Activated CD8-positive, alpha-beta memory T cell treated with anti-CD3 and anti-CD28 coated beads for 4 hours (primary cell): ENCODE results near the gene INPP4B.
"Not testable (repeated sequence)": the region's sequence is repeated elsewhere in the genome, so short reads cannot be mapped to it uniquely, and the experiment has no call there.

Source experiments
- DNase-seq, 2 donors: peaks; one replicate each; pipeline ENCODE4 v3.0.0-alpha.2; 2020; ENCODE audit warnings: low read depth in 2 of 2

Gene INPP4B

GRCh38 chr4:142826503-142827241 lies 19.4 kb downstream of the INPP4B start:
- no peak for DNase-seq

GRCh38 chr4:142824368-142824767 lies 21.7 kb downstream of the INPP4B start:
- DNase-seq, result no peak

GRCh38 chr4:142823796-142824195 lies 22.3 kb downstream of the INPP4B start:
- no peak for DNase-seq

- no peak for DNase-seq
Measured at GRCh38 chr4:142818476-142818875, 27.6 kb downstream of the INPP4B start.

GRCh38 chr4:142818031-142818430 lies 28.1 kb downstream of the INPP4B start:
- no peak for DNase-seq

GRCh38 chr4:142817442-142817841 lies 28.7 kb downstream of the INPP4B start:
- no peak for DNase-seq

- no peak for DNase-seq
Measured at GRCh38 chr4:142815834-142816233, 30.3 kb downstream of the INPP4B start.

GRCh38 chr4:142813388-142813787 lies 32.7 kb downstream of the INPP4B start:
- DNase-seq, result no peak

- DNase-seq, result no peak
Measured at GRCh38 chr4:142812091-142812490, 34.0 kb downstream of the INPP4B start.

- DNase-seq, result no peak
Measured at GRCh38 chr4:142811034-142811433, 35.1 kb downstream of the INPP4B start.

- DNase-seq, result no peak
Measured at GRCh38 chr4:142809559-142809958, 36.5 kb downstream of the INPP4B start.

- DNase-seq, result not testable (repeated sequence)
Measured at GRCh38 chr4:142803879-142804278, 42.2 kb downstream of the INPP4B start.

GRCh38 chr4:142801966-142802365 lies 44.1 kb downstream of the INPP4B start:
- no peak for DNase-seq

- DNase-seq, result no peak
Measured at GRCh38 chr4:142781114-142781513, 65.0 kb downstream of the INPP4B start.

GRCh38 chr4:142778900-142779299 lies 67.2 kb downstream of the INPP4B start:
- no peak for DNase-seq

GRCh38 chr4:142778430-142778829 lies 67.7 kb downstream of the INPP4B start:
- DNase-seq, result no peak

- no peak for DNase-seq
Measured at GRCh38 chr4:142777045-142777743, 68.9 kb downstream of the INPP4B start.

GRCh38 chr4:142776026-142776425 lies 70.1 kb downstream of the INPP4B start:
- no peak for DNase-seq

- no peak for DNase-seq
Measured at GRCh38 chr4:142773505-142773904, 72.6 kb downstream of the INPP4B start.

- no peak for DNase-seq
Measured at GRCh38 chr4:142762280-142762679, 83.8 kb downstream of the INPP4B start.

GRCh38 chr4:142752202-142752786 lies 93.8 kb downstream of the INPP4B start:
- no peak for DNase-seq

- no peak for DNase-seq
Measured at GRCh38 chr4:142743121-142743825, 102.8 kb downstream of the INPP4B start.
